Esophagus squamous epithelium (tissue), 5 donors: ENCODE results near the gene WDR3. TPM values are rescaled to one million over a fixed set of nuclear protein-coding genes. Genes with fewer than 3 reads are reported as not detected.

Source experiments
- DNase-seq: peaks from one replicate; lab custom pipeline; 2025; lab: John Stamatoyannopoulos, UW
- H3K27ac ChIP-seq, 4 donors: fragments of 200-600 bp; sonication (generic); one replicate each; pipeline ENCODE4 v1.5.1; 2016 to 2019; ENCODE audit warnings: mild to moderate bottlenecking in 1 of 4
- H3K27me3 ChIP-seq, 4 donors: fragments of 200-600 bp; sonication (generic); 1 replicate in 3 of 4; 2 replicates in 1 of 4; pipeline versions ENCODE4 v1.5.1 to v1.6.0; 2017 to 2021; ENCODE audit warnings: antibody characterized with exemption in 1 of 4
- H3K36me3 ChIP-seq, 3 donors: fragments of 200-600 bp; sonication (generic); one replicate each; pipeline ENCODE4 v1.5.1; 2016 to 2019
- H3K4me1 ChIP-seq, 3 donors: fragments of 200-600 bp; sonication (generic); one replicate each; pipeline ENCODE4 v1.5.1; 2017 to 2019
- H3K4me3 ChIP-seq, 4 donors: fragments of 200-600 bp; sonication (generic); 1 replicate in 3 of 4; 2 replicates in 1 of 4; pipeline ENCODE4 v1.5.1; 2016 to 2019; ENCODE audit warnings: mild to moderate bottlenecking in 2 of 4, moderate library complexity in 1 of 4
- H3K9me3 ChIP-seq, 3 donors: fragments of 200-600 bp; sonication (generic); one replicate each; pipeline ENCODE4 v1.5.1; 2016 to 2019
- POLR2A ChIP-seq, 4 donors: fragments of 450-650 bp; IDR thresholded peaks; one replicate each; pipeline ENCODE4 v1.6.1; 2017; ENCODE audit warnings: antibody characterized with exemption in 4 of 4, mild to moderate bottlenecking in 4 of 4, moderate library complexity in 3 of 4
- WGBS, 2 donors: methylation state at CpG; one replicate each; pipeline ENCODE4 v1.1.5; 2018; 5-methylcytosine and 5-hydroxymethylcytosine counted together
- intact Hi-C: fragments of 100-400 bp; cut with DNase I; formaldehyde crosslinking; loops from one replicate; pipeline ENCODE4 v1.15.0; 2022
- total RNA-seq, 4 donors: library from RNA; depleted of rRNA; stranded (reverse); fragments of >200 nt; gene quantifications; one replicate each; pipeline ENCODE4 v1.1.0, GENCODE V29; 2016
- TF ChIP-seq, protein P1 (sequence below), 6 experiments: fragments of 450-650 bp in 4 of 6; fragments of 200-600 bp in 2 of 6; sonication (generic) in 2 of 6; IDR thresholded peaks; one replicate each; pipeline ENCODE4 v1.5.1; 2016 to 2019; ENCODE audit warnings: antibody characterized with exemption in 6 of 6, mild to moderate bottlenecking in 4 of 6, moderate library complexity in 4 of 6
- donor health status: DM: yes; HTN: yes; CAD: no.

Gene WDR3
- total RNA-seq, 4 donors from 2014 or later, result 5.9 to 29.0 (median 21.1) TPM

- DNase-seq, result no peak
- no peaks in the 10 kb centered on the region for H3K4me1 ChIP-seq
- 91 to 97% methylated on average over 2 of the region's 2 CpGs for WGBS, 2 donors
- H3K4me3 ChIP-seq, result no peak overlapping the region
- peaks cover 0 to 57% (median 0%) of the 10 kb centered on the region in 3 donors for H3K36me3 ChIP-seq
- TF ChIP-seq, protein P1, sequence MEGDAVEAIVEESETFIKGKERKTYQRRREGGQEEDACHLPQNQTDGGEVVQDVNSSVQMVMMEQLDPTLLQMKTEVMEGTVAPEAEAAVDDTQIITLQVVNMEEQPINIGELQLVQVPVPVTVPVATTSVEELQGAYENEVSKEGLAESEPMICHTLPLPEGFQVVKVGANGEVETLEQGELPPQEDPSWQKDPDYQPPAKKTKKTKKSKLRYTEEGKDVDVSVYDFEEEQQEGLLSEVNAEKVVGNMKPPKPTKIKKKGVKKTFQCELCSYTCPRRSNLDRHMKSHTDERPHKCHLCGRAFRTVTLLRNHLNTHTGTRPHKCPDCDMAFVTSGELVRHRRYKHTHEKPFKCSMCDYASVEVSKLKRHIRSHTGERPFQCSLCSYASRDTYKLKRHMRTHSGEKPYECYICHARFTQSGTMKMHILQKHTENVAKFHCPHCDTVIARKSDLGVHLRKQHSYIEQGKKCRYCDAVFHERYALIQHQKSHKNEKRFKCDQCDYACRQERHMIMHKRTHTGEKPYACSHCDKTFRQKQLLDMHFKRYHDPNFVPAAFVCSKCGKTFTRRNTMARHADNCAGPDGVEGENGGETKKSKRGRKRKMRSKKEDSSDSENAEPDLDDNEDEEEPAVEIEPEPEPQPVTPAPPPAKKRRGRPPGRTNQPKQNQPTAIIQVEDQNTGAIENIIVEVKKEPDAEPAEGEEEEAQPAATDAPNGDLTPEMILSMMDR (IDR thresholded peaks at IDR 0.05), result no peak
- TF ChIP-seq POLR2A (IDR thresholded peaks at IDR 0.05), result no peak
- H3K27me3 ChIP-seq, result no peaks in the 10 kb centered on the region
- intact Hi-C loops, result loop anchor here (10.0 kb wide), 1 partner anchor 358 kb away; no protein-coding TSS in a partner anchor
- no peaks in the 10 kb centered on the region for H3K9me3 ChIP-seq
- no peak overlapping the region for H3K27ac ChIP-seq
These were observed 37.0 kb upstream of the WDR3 start for GRCh38 chr1:117892512-117892911.

GRCh38 chr1:117894078-117894477 is 35.5 kb upstream of the WDR3 start:
- intact Hi-C loops, result loop anchor here (10.0 kb wide), 1 partner anchor 359 kb away; no protein-coding TSS in a partner anchor
- Histone ChIP-seq H3K36me3 (peaks cover 0 to 57% (median 0%) of the 10 kb centered on the region in 3 donors), H3K27ac (no peak overlapping the region), H3K9me3 (no peaks in the 10 kb centered on the region), H3K4me1 (no peaks in the 10 kb centered on the region), H3K27me3 (no peaks in the 10 kb centered on the region), H3K4me3 (no peak overlapping the region)
- TF ChIP-seq, protein P1 (IDR thresholded peaks at IDR 0.05), result no peak
- TF ChIP-seq POLR2A (IDR thresholded peaks at IDR 0.05), result no peak
- WGBS, 2 donors, result 91 to 94% methylated on average over 1 of the region's 1 CpG
- no peak for DNase-seq

DNA sequence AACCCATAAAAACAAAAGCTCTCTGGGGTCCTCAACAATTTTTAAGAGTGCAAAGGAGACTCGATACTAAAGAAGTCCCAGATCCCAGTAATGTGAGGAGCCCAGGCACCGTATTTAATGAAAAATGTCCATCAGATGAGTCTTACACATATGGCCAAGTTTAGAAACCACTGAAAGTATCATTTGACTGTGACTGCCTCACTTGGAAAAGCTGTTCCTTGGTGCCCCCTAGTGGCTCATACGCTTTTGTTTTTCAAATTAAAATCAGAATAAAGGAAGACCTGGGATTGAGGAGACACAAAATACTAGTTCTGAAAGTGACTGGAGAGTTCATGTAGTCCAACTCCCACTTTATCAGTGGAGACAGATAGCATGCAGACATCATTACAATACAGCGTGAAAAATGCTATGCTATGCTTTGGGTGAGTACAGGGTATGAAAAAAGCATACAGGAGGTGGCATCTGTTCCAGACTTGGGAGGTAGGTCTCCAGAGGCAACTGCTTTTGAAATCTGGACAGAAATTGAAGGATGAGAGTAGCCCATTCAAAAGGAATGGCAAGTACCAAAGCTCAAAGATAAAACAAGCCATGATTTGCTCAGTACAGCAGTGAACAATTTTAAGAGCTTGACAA is 33.9 kb upstream of the WDR3 start:
- H3K36me3 ChIP-seq, result peaks cover 0 to 71% (median 0%) of the 10 kb centered on the region in 3 donors
- no peaks in the 10 kb centered on the region for H3K4me1 ChIP-seq
- intact Hi-C loops, result loop anchor here (10.0 kb wide), 1 partner anchor 361 kb away; no protein-coding TSS in a partner anchor
- no peak for TF ChIP-seq POLR2A (IDR thresholded peaks at IDR 0.05)
- TF ChIP-seq, protein P1 (IDR thresholded peaks at IDR 0.05), result peak; percentile 20 to 73 (median 62)
- no peak overlapping the region for H3K27ac ChIP-seq
- WGBS, 2 donors, result 18 to 29% methylated on average over 4 of the region's 4 CpGs
- no peak overlapping the region for H3K4me3 ChIP-seq
- DNase-seq, result no peak
- H3K9me3 ChIP-seq, result no peaks in the 10 kb centered on the region
- no peaks in the 10 kb centered on the region for H3K27me3 ChIP-seq

GRCh38 chr1:117897551-117897950 is 32.0 kb upstream of the WDR3 start:
- Histone ChIP-seq H3K9me3 (no peaks in the 10 kb centered on the region), H3K4me1 (no peaks in the 10 kb centered on the region), H3K27me3 (no peaks in the 10 kb centered on the region), H3K27ac (no peak overlapping the region), H3K36me3 (peaks cover 0 to 83% (median 4%) of the 10 kb centered on the region in 3 donors), H3K4me3 (no peak overlapping the region)
- 41 to 52% methylated on average over 4 of the region's 4 CpGs for WGBS, 2 donors
- no peak for DNase-seq
- intact Hi-C loops, result loop anchor here (10.0 kb wide), 1 partner anchor 363 kb away; no protein-coding TSS in a partner anchor
- TF ChIP-seq POLR2A (IDR thresholded peaks at IDR 0.05), result no peak
- TF ChIP-seq, protein P1 (IDR thresholded peaks at IDR 0.05), result no peak

DNA sequence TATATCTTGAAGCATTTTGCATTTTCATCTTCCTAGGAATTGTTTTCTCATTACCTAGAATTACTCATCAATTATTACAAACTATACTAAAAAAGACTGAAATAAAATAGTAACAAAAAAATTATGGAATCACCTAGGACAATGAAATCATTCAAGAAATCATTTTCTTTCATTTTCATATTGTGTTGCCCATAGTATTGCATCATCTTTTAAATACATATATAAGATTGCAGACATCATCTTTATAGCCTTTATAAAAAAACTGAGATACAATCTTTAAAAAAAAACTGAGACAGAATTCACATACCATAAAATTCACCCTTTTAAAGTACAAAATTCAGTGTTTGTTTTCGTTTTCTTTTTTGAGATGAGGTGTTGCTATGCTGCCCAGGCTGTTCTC is 29.7 kb upstream of the WDR3 start:
- Histone ChIP-seq H3K9me3 (no peaks in the 10 kb centered on the region), H3K4me1 (no peaks in the 10 kb centered on the region), H3K27me3 (no peaks in the 10 kb centered on the region), H3K27ac (no peak overlapping the region), H3K36me3 (peaks cover 0 to 95% (median 4%) of the 10 kb centered on the region in 3 donors), H3K4me3 (no peak overlapping the region)
- no peak for DNase-seq
- no peak for TF ChIP-seq POLR2A (IDR thresholded peaks at IDR 0.05)
- intact Hi-C loops, result loop anchor here (10.0 kb wide), 1 partner anchor 365 kb away; no protein-coding TSS in a partner anchor
- WGBS, 2 donors, result 89 to 95% methylated on average over 1 of the region's 1 CpG
